ENCODE results near the gene TRIM7.

TRIM7 gene

GRCh38 chr5:181204826-181205760 lies at the start of gene TRIM7:
Gene TRIM7 (minus strand): TSS chr5:181205196. CDS start chr5:181205110, 86 bp downstream.
- no peak for DNase-seq

GRCh38 chr5:181248277-181248676 lies 43.3 kb upstream of the TRIM7 start:
- DNase-seq, result no peak

GRCh38 chr5:181246276-181247049 lies 41.5 kb upstream of the TRIM7 start:
- DNase-seq, result no peak

- no peak for DNase-seq
Observed at GRCh38 chr5:181245427-181246275, 40.7 kb upstream of the TRIM7 start.

- DNase-seq, result no peak
Observed at GRCh38 chr5:181243564-181244343, 38.8 kb upstream of the TRIM7 start, which contains the start of gene RACK1. Gene RACK1 (minus strand): TSS chr5:181243906. CDS start chr5:181243800, 106 bp downstream.

- DNase-seq, result no peak
Observed at GRCh38 chr5:181243018-181243563, 38.1 kb upstream of the TRIM7 start.

GRCh38 chr5:181242031-181242451 lies 37.0 kb upstream of the TRIM7 start:
- no peak for DNase-seq

- no peak for DNase-seq
Observed at GRCh38 chr5:181241393-181241975, 36.5 kb upstream of the TRIM7 start.

GRCh38 chr5:181239062-181239663 lies 34.2 kb upstream of the TRIM7 start:
- DNase-seq, result no peak

- DNase-seq, result no peak
Observed at GRCh38 chr5:181237729-181238385, 32.9 kb upstream of the TRIM7 start.

- DNase-seq, result no peak
Observed at GRCh38 chr5:181236954-181237641, 32.1 kb upstream of the TRIM7 start.

- DNase-seq, result no peak
Observed at GRCh38 chr5:181236471-181236870, 31.5 kb upstream of the TRIM7 start.

GRCh38 chr5:181235689-181236366 lies 30.8 kb upstream of the TRIM7 start:
- DNase-seq, result no peak

- DNase-seq, result no peak
Observed at GRCh38 chr5:181235323-181235688, 30.3 kb upstream of the TRIM7 start.

- no peak for DNase-seq
Observed at GRCh38 chr5:181234455-181235306, 29.7 kb upstream of the TRIM7 start.

GRCh38 chr5:181233801-181234454 lies 28.9 kb upstream of the TRIM7 start:
- no peak for DNase-seq

GRCh38 chr5:181233088-181233800 lies 28.2 kb upstream of the TRIM7 start:
- DNase-seq, result no peak

Measured in DMS153 (cell line).